Peyer's patch (tissue), 4 donors: ENCODE data around the gene MMUT. TPM values are rescaled to one million over a fixed set of nuclear protein-coding genes. Genes with fewer than 3 reads are reported as not detected.

Experiments
- DNase-seq, 3 donors: peaks; one replicate each; pipeline ENCODE4 v3.0.0-alpha.2; 2017 to 2019
- H3K27ac ChIP-seq, 4 donors: fragments of 200-600 bp; sonication (generic); one replicate each; pipeline ENCODE4 v1.5.1; 2016 to 2019
- H3K27me3 ChIP-seq, 2 donors: fragments of 200-600 bp; sonication (generic); one replicate each; pipeline ENCODE4 v1.5.1; 2019
- H3K36me3 ChIP-seq, 3 donors: fragments of 200-600 bp; sonication (generic); one replicate each; pipeline ENCODE4 v1.5.1; 2016 to 2019
- H3K4me1 ChIP-seq, 4 donors: fragments of 200-600 bp; sonication (generic); one replicate each; pipeline ENCODE4 v1.5.1; 2016 to 2019
- H3K4me3 ChIP-seq, 4 donors: fragments of 200-600 bp; sonication (generic); 1 replicate in 3 of 4; 2 replicates in 1 of 4; pipeline ENCODE4 v1.5.1; 2016 to 2019; ENCODE audit warnings: mild to moderate bottlenecking in 1 of 4
- H3K9me3 ChIP-seq, 4 donors: fragments of 200-600 bp; sonication (generic); one replicate each; pipeline ENCODE4 v1.5.1; 2016 to 2019; ENCODE audit warnings: mild to moderate bottlenecking in 1 of 4
- CTCF ChIP-seq, 6 experiments: fragments of 450-650 bp in 4 of 6; fragments of 200-600 bp in 2 of 6; sonication (generic) in 1 of 6; IDR thresholded peaks; one replicate each; pipeline ENCODE4 v1.5.1; 2017 to 2019; ENCODE audit warnings: antibody characterized with exemption in 6 of 6, mild to moderate bottlenecking in 3 of 6, moderate library complexity in 1 of 6
- POLR2A ChIP-seq, 2 donors: fragments of 450-650 bp; IDR thresholded peaks; one replicate each; pipeline ENCODE4 v1.5.1; 2017; ENCODE audit warnings: antibody characterized with exemption in 2 of 2, mild to moderate bottlenecking in 2 of 2, moderate library complexity in 2 of 2
- total RNA-seq, 4 donors: library from RNA; depleted of rRNA; stranded (reverse); fragments of >200 nt; gene quantifications; one replicate each; pipeline ENCODE4 v1.1.0, GENCODE V29; 2016

Gene MMUT
- total RNA-seq, 4 donors from 2014 or later = 10.7 to 24.5 (median 16.9) TPM

GRCh38 chr6:49454787-49455709 is 8.0 kb downstream of the MMUT start:
- Histone ChIP-seq H3K4me3 (no peak overlapping the region), H3K9me3 (no peaks in the 10 kb centered on the region), H3K27ac (no peak overlapping the region), H3K36me3 (peaks cover 0 to 57% (median 0%) of the 10 kb centered on the region in 3 donors), H3K4me1 (no peaks in the 10 kb centered on the region), H3K27me3 (no peaks in the 10 kb centered on the region)
- TF ChIP-seq POLR2A (IDR thresholded peaks at IDR 0.05) (no peak), CTCF (IDR thresholded peaks at IDR 0.05) (no peak)
- DNase-seq = no peak

- DNase-seq = no peak
- Histone ChIP-seq H3K4me1 (no peaks in the 10 kb centered on the region), H3K4me3 (no peak overlapping the region), H3K9me3 (no peaks in the 10 kb centered on the region), H3K27me3 (no peaks in the 10 kb centered on the region), H3K36me3 (peaks cover 0 to 72% (median 0%) of the 10 kb centered on the region in 3 donors), H3K27ac (no peak overlapping the region)
- TF ChIP-seq POLR2A (IDR thresholded peaks at IDR 0.05) = no peak
- peak in 4 of 6 experiments; percentile 13 to 30 (median 18) for TF ChIP-seq CTCF (IDR thresholded peaks at IDR 0.05)
Measured at GRCh38 chr6:49453221-49453620, 9.8 kb downstream of the MMUT start.

- H3K4me3 ChIP-seq = no peak overlapping the region
- DNase-seq = no peak
- H3K27ac ChIP-seq = no peak overlapping the region
- no peaks in the 10 kb centered on the region for H3K9me3 ChIP-seq
- no peaks in the 10 kb centered on the region for H3K4me1 ChIP-seq
- peaks cover 0 to 54% (median 3%) of the 10 kb centered on the region in 3 donors for H3K36me3 ChIP-seq
- no peaks in the 10 kb centered on the region for H3K27me3 ChIP-seq
- TF ChIP-seq POLR2A (IDR thresholded peaks at IDR 0.05) = no peak
- TF ChIP-seq CTCF (IDR thresholded peaks at IDR 0.05) = no peak
Measured at GRCh38 chr6:49430866-49431265, 32.2 kb downstream of the MMUT start.

GRCh38 chr6:49430187-49430586 is 32.9 kb downstream of the MMUT start:
- Histone ChIP-seq H3K27ac (no peak overlapping the region), H3K36me3 (peaks cover 0 to 47% (median 3%) of the 10 kb centered on the region in 3 donors), H3K4me3 (no peak overlapping the region), H3K27me3 (no peaks in the 10 kb centered on the region), H3K4me1 (no peaks in the 10 kb centered on the region), H3K9me3 (no peaks in the 10 kb centered on the region)
- no peak for DNase-seq
- TF ChIP-seq POLR2A (IDR thresholded peaks at IDR 0.05) (no peak), CTCF (IDR thresholded peaks at IDR 0.05) (no peak)

GRCh38 chr6:49423817-49424216 is 39.2 kb downstream of the MMUT start:
- TF ChIP-seq CTCF (IDR thresholded peaks at IDR 0.05) (peak in 3 of 6 experiments; percentile 21 to 30 (median 23)), POLR2A (IDR thresholded peaks at IDR 0.05) (no peak)
- H3K9me3 ChIP-seq = no peaks in the 10 kb centered on the region
- H3K27me3 ChIP-seq = no peaks in the 10 kb centered on the region
- no peaks in the 10 kb centered on the region for H3K4me1 ChIP-seq
- H3K4me3 ChIP-seq = no peak overlapping the region
- no peak for DNase-seq
- no peaks in the 10 kb centered on the region for H3K36me3 ChIP-seq
- H3K27ac ChIP-seq = no peak overlapping the region
